Testis (tissue), 2 donors: Measurements from ENCODE around the gene TMEM9B.

Experiments used
- CTCF ChIP-seq, 3 experiments: fragments of 450-650 bp in 2 of 3; fragments of 200-600 bp in 1 of 3; sonication (generic) in 1 of 3; IDR thresholded peaks; one replicate each; pipeline ENCODE4 v1.5.1; 2016 to 2019; ENCODE audit warnings: antibody characterized with exemption in 3 of 3, mild to moderate bottlenecking in 2 of 3, moderate library complexity in 1 of 3
- POLR2A ChIP-seq: fragments of 450-650 bp; IDR thresholded peaks from one replicate; pipeline ENCODE4 v1.6.1; 2017; ENCODE audit warnings: antibody characterized with exemption, mild to moderate bottlenecking, moderate library complexity

DNA sequence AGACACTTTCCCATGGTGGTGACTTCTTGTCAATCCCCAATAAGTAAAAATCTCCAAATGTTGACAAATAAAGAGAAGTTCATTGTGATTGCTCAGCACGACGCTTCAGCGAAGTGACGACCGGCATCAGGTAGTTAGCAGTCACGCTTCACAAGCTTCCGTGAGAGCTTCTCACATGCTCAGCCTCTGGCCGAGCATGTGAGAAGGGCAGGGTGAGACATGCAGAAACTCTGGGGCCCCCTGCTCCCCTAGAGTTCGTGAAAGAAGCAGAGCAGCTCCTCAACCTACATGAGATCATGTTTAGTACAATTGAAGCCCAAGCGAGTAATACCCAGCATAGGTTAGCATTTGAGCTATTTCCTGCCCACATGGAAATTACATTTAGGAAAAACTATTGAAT is 27.1 kb downstream of the TMEM9B start:
- TF ChIP-seq CTCF (IDR thresholded peaks at IDR 0.05) (no peak), POLR2A (no peak)
